Dermis microvascular lymphatic vessel endothelial cell (primary cell): ENCODE data around the gene MTRFR. TPM values are rescaled to one million over a fixed set of nuclear protein-coding genes. Genes with fewer than 3 reads are reported as not detected.
A peak's percentile ranks its signal among the peaks of the same experiment; 100 is the strongest.

Experiments used
- DNase-seq, 2 donors: peaks; one replicate each; pipeline versions ENCODE4 v3.0.0 to v3.0.0-alpha.2; 2010; ENCODE audit warnings: low read depth in 2 of 2
- total RNA-seq: library from RNA; depleted of rRNA; stranded (reverse); fragments of >200 nt; gene quantifications from 2 replicates; pipeline ENCODE4 v1.2.1, GENCODE V29; 2014

MTRFR gene
- total RNA-seq, 1 donor from 2014 or later: 9.2 TPM

DNA sequence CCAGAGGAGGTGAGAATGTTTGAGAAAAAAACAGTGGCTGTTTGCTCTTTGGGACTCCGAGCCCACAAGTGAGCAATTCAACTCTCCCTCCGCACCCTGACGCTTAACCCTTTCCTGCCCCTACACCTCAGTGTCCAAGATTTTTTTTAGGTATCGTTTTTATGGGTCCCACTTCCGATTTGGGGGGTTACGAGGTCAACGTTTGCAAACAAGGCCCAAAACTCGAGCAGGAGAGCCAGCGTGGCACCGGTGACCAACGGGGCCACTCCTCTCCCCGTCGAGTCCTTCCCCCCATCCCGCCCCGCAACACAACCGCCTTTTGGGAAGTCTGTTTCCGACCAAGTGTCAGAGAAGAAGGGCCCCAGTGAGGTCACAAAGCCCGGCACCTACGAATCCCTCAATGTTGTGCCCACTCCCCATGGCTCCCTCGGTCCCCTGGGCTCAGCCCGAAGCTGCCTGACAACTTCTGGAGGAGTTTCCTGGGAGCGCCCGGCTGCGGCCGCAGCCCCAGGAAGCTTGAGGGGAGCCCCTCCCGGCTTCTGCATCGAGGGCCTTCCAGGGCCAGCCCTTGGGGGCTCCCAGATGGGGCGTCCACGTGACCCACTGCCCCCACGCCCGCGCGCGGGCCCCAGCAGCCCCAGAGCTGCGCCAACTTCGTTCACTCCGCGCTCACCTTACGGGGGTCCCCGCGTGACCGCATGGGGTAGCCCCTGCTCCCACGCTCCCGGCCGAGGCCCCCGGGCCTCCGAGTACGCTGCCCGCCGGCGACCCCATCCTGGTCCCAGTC lies 37.2 kb downstream of the MTRFR start:
- DNase-seq: peak in 1 of 2 donors; percentile 21

DNA sequence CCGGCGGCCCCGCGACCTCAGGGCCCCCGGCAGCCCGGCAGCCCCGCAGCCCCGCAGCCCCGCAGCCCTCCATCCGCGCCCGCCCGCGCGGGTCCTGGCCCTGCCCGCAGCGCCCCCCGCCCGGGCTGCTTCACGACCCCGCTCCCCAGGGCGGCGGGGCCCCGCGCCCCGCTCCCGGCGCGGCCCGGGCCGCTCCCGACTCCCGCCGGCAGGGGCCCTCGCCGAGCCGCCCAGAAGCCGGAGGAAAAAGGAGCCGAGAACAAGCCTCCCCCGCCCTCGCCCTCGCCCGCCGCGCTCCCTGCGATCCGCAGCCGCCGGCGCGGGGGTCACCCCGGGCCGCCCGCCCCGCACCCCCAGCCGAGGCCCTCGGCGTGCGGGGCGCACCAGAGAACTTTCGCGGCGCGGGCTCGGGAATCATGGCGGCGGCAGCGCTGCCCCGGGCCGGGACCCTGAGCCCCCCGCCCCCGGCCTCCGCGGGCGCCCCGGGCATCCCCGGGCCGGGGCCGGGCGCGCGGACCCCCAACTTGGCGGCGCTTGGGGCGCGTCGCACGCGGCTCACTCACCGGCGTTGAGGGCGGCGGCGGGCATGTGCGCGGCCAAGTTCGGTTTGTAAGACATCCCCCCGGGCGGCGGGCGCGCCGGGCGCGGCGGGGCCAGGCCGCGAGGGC lies 37.9 kb downstream of the MTRFR start:
- DNase-seq: peak in 1 of 2 donors; percentile 65

DNA sequence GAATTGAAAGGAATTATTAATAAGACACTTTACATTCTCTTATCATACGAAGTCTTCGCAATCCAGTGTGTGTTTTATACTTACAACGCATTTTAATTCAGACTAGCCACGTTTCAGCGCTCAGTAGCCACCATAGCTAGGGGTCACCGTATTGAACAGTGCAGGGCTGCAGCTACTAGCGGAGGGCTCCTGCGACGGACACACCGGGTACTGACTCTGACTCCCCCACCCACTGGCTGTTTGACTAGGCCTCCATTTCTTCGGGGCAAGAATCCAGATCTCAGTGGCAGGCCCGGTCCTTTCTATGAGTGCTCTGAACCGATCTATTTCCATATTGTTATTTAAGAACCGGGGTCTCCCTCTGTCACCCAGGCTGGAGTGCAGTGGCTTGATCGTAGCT lies 39.9 kb downstream of the MTRFR start:
- no peak for DNase-seq

DNA sequence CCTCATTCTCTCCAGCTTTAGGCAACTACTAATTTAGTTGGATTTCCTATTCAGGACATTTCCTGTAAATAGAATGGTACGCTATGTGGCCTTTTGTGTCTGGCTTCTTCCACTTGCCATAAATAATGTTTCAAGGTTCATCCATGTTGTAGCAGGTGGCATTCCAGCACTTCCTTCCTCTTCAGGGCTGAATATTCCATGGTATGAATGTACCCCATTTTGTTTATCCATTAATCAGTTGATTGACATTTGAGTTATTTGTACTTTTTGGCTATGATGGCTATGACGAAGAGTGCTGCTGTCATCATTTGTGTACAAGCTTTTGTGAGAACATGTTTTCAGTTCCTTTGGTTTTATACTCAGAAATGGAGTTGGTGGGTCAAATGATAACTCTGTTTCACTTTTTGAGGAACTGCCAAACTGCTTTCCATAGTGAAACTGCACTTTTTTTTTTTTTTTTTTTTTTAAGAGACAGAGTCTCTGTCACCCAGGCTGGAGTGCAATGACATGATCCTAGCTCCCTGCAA lies 44.9 kb downstream of the MTRFR start:
- DNase-seq: peak; percentile 89 to 97

DNA sequence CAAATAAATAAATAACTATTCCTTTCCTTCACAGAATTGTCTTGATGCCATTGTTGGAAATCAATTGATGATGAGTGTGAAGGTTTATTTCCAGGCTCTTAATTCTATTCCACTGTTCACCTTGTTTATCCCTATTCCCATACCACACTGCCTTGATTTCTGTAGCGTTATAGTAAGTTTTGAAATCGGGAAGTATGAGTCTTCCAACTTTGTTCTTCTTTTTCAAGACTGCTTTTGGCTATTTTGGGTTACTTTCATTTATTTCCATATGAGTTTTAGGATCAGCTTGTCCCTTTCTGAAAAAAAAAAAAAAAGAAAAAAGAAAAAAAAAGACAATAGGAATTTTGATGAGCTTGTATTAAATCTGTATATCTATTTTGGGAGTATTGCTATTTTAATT lies 47.7 kb downstream of the MTRFR start:
- no peak for DNase-seq

DNA sequence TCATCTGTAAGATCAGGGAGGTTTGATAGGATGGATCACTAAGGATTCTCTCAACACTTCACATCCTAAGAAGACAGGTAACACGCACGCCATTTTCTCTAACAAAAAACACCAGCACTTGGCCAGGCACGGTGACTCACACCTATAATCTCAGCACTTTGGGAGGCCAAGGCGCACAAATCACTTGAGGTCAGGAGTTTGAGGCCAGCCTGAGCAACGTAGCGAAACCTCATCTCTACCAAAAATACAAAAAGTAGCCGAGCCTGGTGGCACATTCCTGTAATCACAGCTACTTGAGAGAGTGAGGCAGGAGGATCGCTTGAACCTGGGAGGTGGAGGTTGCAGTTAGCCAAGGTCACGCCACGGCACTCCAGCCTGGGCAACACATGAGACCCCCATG lies 48.9 kb downstream of the MTRFR start:
- DNase-seq: no peak

DNA sequence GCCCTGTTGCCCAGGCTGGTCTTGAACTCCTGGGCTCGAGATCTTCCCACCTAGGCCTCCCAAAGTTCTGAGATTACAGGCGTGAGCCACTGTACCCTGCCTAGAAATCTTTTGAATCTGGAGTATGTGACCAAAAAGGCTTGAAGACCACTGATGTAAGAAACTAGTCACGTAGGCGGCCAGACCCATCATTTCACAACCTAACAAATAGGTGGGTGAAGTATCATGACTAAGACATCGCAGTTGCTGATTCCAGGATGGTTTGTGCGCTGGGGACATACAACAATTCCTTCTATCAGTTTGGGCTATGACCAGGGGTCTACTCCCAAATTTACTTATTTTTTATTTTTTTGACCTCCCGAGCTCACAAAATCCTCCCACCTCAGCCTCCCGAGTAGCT lies 50.2 kb downstream of the MTRFR start:
- no peak for DNase-seq

DNA sequence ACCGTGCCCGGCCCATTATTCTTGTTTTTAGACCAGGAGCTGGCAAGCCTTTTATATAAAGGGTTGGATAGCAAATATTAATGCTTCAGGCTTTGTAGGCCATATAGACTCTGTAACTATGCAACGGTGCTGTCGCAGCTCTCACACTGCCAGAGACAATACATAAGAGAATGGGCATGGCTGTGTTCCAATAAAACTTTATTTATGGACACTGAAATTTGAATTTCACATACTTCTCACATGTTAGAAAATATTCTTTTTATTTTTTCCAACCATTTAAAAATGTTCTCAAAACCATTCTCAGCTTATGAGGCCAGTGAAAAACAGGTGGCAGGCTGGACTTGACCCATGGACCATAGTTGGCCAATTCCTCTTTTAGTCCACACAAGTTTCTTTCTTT lies 51.4 kb downstream of the MTRFR start:
- DNase-seq: no peak

DNA sequence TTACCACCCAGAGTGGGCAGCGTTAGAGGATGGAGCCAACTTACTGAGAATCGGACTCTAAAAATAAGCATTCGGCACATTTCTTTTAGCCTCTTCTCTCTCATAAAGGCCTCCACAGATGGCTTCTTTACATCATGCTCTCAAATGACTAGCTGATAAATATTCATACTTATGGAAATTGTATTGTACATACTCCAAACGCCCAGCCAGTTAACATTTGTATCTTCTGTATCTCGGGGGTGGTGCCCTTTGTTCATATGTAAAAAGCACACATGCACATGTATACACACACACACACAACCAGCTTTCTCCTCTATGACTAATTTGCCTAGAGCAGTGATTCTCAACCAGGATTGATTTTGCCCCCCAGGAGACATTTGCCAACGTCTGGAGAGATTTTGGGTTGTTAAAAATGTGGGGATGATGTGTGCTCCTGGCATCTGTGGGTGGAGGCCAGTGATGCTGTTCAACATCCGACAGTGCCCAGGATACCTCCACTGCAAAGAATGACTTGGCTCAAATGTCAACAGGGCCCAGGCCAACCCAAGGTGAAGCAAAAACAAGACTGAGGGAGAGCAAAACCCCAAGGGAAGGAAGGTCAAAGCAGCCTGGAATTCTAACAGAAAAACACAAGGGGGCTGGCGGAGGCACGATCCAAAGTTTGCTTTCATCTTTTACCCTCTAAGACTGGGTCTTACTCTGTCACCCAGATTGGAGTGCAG lies 53.6 kb downstream of the MTRFR start:
- no peak for DNase-seq

DNA sequence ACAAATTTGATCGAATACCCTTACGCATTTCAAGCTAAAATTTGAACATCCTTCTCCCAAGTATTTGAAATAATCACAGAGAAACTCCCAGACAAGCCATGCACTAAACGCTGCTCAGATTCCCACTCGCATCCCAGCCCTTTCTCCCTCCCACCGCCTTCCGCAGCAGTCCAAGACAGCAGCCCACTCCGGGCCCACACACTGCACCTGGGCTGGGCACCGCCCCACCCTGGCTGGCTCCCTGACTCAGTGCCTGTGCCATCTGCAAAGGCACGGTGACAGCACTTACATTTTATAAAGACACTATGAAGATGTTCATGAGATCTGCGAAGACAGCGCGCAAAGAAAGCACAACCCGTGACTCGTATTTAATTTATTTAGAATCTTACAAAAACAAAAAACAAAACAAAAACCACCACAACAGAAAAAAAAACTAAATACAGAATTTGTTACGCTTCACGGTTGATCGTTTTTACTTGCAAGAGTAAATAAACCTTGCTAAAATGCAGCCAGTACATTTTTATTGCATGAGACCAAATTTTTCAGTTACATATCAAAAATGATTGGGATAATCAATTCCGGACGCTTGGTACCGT lies 55.6 kb downstream of the MTRFR start:
- DNase-seq: no peak

DNA sequence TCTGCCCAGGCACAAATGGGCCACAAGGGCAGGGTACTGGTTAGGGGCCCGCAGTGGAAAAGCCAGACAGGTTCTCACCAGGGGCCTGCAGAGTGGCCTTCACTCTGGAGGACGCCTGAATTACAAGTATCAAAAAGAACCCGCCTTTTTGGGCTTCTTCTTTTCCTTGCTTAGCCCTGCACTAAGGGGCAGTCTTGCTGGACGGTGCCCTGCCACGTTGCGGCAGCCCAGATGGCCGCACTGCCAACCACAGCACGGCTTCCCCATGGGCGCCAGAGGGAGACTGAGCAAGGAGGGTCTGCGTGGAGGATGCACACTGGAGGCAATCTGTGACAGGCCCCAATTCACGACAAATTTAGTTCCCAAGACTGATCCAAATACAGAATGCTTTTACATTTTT lies 56.7 kb downstream of the MTRFR start:
- no peak for DNase-seq

DNA sequence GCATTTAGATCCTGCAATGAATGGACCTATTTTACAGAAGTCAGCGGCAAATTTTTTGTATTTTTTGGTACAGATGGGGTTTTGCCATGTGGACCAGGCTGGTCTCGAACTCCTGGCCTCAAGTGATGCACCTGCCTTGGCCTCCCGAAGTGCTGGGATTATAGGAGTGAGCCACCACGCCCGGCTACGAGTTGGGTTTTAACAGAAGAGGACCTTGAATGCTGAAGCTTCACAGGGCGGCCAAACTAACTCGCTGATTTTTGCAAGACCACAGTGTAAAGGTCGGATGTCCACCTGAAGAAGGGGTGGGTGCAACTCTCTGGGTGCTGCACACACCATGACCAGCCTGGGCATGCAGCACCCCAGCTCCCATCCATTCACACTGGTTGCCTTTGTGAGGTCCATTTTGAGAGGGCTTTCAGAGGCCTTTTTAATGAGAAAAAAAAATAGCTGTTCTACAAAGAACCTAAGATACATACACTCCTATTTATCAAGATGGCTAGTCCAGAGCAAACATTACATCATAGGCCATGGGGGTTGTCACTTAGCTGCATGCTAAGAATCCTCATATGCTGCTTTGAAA lies 60.0 kb downstream of the MTRFR start:
- no peak for DNase-seq

DNA sequence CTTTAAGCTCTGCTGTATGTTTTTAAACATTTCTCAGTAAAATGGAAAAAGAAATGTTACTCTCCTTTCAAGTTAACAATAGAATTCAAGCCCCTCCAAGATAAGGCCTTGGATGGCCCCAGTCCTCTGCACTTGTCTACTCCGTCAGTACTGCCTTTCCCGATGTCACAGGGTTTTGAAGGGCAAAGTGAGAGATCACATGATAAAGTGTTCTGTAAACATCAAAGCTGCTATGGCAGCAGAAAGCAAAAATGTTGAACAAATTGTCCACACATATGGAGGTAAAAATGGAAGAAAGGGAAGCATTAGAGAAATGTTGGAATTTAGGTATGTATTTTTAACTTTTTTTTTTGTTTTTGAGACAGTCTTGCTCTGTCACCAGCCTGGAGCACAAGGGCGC lies 71.9 kb downstream of the MTRFR start:
- DNase-seq: no peak

DNA sequence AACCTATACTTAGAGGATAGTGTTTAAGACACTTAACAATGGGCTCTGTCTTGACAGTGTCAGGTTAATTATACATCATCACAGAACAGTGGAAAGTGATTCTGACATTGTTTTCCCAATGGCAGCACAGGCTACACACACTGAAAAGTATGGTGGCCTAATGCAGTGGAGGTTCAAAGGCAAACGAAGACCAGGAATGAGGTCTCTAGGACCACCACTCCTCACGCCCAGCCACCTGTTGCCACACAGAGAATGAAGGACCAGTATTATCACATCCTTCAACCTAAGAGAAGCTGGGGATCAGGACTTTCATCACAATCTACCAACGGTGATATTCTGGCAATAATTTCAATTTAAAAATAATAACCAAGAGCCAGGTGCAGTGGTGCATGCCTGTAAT lies 73.0 kb downstream of the MTRFR start:
- DNase-seq: no peak

Other genes starting within 250 kb of the MTRFR start
- gene PITPNM2, start 82.3 kb upstream of the MTRFR start, total RNA-seq: 4.0 and 4.6 TPM in 2 replicates
- 23.1 and 37.7 TPM in 2 replicates for gene MPHOSPH9, start 295 bp upstream of the MTRFR start, total RNA-seq
- gene CDK2AP1, start 38.4 kb downstream of the MTRFR start, total RNA-seq: 218 and 261 TPM in 2 replicates
- 20.3 and 20.9 TPM in 2 replicates for gene SBNO1, start 131.4 kb downstream of the MTRFR start, total RNA-seq
- gene KMT5A, start 150.7 kb downstream of the MTRFR start, total RNA-seq: 24.9 and 25.4 TPM in 2 replicates
- gene RILPL2, start 203.2 kb downstream of the MTRFR start, total RNA-seq: 2.4 and 3.3 TPM in 2 replicates
- gene SNRNP35, start 224.7 kb downstream of the MTRFR start, total RNA-seq: 9.4 and 11.3 TPM in 2 replicates